SHP77 (cell line): Measurements from ENCODE around the gene GVQW3.
"Not testable (repeated sequence)": the region's sequence is repeated elsewhere in the genome, so short reads cannot be mapped to it uniquely, and the experiment has no call there.

ENCODE experiments used
- DNase-seq, 2 experiments: peaks; one replicate each; lab custom pipeline; 2025; lab: John Stamatoyannopoulos, UW

GVQW3 gene

GRCh38 chr11:76388408-76388807 is 7.3 kb downstream of the GVQW3 start:
- no peak for DNase-seq

- DNase-seq = peak; percentile 74 to 80
Measured at GRCh38 chr11:76391021-76391420, 9.9 kb downstream of the GVQW3 start.

DNA sequence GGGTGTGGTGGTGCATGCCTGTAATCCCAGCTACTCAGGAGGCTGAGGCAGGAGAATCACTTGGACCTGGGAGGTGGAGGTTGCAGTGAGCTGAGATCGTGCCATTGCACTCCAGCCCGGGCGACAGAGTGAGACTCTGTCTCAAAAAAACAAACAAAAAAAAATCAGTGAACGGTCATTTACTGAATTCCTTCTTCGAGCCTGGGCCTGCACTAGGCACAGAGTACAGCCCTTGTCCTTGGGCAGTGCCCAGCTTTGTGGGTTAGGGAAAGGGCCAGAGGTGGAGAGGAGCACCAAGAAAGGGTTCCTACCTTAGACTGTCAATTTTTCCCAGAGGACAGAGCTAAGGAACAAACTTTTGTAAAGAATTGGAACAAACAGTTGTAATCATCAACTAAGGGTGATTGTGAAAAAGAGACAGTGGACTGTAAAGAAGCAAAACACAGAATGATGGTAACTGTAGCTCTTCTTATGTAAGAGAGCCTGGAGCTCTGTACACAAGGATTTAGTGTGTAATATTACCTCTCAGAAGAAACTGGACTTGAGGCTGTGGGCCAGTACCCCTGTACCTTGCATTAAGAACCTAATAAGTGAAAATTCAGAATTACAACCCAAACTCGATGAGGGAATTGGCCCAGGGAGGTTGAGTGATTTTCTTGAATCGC is 10.8 kb downstream of the GVQW3 start:
- DNase-seq = no peak

GRCh38 chr11:76392870-76393269 is 11.7 kb downstream of the GVQW3 start:
- DNase-seq = no peak

- DNase-seq = no peak
Measured at GRCh38 chr11:76394411-76394810, 13.3 kb downstream of the GVQW3 start.

- no peak for DNase-seq
Measured at GRCh38 chr11:76395296-76395695, 14.2 kb downstream of the GVQW3 start.

- no peak for DNase-seq
Measured at GRCh38 chr11:76397383-76397782, 16.3 kb downstream of the GVQW3 start.

DNA sequence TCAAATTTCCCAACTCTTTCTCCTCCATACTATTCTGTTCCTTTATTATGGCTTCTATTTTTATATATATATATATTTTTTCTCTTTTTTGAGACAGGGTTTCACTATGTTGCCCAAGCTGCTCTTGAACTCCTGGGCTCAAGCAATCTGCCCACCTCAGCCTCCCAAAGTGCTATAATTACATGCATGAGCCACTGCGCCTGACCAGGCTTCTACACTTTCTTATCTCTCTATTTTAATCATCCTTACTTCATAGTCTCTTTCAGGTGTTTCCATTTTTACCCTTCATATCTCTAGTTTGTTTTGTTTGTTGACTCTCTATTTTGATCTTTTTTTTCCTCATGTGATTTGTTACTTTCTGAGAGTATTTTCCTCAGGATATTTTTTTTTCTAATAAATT is 19.8 kb downstream of the GVQW3 start:
- DNase-seq = no peak

GRCh38 chr11:76401484-76401883 is 20.4 kb downstream of the GVQW3 start:
- DNase-seq = not testable (repeated sequence)

DNA sequence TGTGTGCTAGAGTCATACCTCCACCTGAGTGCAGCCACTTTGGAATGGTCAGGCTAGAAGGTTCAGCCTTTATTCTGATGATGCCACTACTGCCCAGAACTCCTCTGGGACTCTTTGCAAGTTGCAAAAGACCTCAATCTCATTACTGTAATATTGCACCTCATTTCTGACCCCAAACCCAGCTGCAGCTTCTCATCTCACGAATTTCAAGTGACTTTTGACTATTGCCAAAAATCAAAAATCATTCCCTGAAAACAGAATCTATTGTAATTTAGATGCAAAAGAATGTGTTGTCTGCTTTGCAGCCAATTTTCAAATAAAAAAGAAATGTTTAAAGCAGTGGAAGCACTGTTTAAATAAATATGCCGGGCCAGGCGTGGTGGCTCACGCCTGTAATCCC is 25.2 kb downstream of the GVQW3 start:
- no peak for DNase-seq

GRCh38 chr11:76408171-76408965 is 27.2 kb downstream of the GVQW3 start:
- peak; percentile 54 to 60 for DNase-seq

DNA sequence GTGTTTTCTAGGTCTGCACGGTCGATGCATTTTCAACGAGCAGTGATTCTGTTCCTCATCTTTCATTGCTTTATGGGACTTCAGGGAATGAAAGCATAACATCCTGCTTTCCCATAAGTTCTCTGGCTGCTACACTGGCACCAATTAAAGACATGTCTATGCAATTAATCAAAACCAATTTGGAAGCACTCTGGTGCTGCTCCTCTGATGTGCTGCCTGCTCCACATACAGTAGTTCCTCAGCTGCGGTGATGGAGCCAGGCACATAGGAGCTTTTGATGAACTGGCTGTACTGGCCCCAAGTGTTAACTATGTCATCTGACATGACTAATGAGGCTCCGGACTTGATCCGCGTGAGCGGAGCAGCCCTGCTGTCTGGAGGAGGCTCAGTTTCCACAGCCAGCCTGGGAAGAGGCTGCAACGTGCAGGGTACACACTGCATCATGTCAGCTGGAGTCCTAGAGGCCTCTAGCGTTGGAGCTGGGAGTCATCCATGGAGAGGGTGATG is 29.8 kb downstream of the GVQW3 start:
- DNase-seq = peak; percentile 54 to 65

DNA sequence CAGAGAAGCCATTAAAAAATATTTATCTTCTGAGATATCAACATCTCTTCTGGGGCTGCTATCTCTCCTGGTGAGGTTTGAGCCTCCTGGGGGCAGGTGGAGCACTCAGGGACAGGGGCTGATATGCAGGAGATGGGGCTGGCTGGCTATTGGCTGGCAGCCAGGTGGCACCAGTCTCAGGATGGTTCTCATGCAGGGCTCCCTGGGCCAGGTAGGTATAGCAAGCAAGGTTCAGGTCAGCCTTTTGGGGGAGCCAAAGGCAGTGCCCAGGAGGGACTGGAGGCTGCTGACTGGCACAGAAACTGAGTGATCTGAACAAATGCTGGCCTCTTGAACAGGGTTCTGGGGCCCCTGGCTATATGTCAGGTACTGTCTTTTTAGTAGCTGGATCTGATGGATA is 34.0 kb downstream of the GVQW3 start:
- peak in 1 of 2 experiments; percentile 28 for DNase-seq

DNA sequence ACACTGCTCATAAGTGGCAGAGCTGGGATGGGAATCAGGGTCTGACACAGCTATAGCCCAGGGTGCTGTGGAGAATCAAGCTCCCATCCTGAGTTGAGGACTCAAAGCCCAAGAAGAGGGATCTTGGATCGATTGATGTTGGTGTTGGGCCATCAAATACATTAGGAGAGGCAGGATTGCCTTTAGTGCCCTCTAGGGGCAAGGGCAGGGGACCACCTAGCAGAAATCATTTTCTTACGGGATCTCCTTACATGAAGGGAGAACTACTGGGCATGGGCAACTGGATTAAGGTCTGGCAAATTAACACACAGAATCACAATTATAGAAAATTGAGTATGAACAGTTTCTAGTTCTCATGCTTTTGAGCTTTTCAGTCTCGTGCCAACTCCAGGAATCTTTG is 38.8 kb downstream of the GVQW3 start:
- DNase-seq = peak; percentile 17 to 40

- DNase-seq = no peak
Measured at GRCh38 chr11:76424379-76424778, 43.3 kb downstream of the GVQW3 start.

DNA sequence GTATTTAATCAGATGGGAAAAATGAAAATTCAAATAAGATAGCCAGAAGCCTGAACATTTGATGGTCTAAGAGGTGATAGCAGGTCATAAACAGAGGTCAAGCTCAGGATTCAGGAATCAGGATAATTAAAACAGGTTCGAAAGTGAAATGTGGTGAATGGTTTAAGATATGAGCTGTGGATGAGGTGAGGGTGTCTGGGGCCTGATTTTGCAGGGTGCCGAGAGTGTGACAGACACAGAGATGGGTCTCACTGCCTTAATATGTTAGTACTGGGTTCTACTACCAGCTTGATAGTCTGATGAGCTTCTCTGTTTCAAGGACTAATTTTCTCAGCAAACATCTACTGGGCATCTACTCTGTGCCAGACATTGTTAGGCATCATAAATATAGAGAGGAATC is 43.8 kb downstream of the GVQW3 start:
- no peak for DNase-seq

GRCh38 chr11:76426660-76427059 is 45.5 kb downstream of the GVQW3 start:
- no peak for DNase-seq

DNA sequence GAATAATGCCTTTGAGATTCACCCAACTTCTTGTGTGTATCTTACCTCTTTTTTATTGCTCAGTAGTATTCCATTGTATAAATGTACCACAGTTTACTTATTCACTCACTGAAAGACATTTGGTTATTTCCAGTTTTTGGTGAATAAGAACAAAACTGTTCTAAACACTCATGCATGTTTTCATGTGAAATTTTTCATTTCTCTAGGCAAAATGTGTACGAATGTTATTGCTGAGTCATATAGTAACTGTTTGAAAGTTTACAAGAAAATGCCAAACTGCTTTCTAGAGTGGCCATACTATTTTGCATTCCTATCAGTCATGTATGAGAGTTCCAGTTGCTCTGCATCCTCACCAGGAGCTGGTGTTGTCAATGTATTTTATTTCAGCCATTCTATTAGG is 54.9 kb downstream of the GVQW3 start:
- DNase-seq = no peak

DNA sequence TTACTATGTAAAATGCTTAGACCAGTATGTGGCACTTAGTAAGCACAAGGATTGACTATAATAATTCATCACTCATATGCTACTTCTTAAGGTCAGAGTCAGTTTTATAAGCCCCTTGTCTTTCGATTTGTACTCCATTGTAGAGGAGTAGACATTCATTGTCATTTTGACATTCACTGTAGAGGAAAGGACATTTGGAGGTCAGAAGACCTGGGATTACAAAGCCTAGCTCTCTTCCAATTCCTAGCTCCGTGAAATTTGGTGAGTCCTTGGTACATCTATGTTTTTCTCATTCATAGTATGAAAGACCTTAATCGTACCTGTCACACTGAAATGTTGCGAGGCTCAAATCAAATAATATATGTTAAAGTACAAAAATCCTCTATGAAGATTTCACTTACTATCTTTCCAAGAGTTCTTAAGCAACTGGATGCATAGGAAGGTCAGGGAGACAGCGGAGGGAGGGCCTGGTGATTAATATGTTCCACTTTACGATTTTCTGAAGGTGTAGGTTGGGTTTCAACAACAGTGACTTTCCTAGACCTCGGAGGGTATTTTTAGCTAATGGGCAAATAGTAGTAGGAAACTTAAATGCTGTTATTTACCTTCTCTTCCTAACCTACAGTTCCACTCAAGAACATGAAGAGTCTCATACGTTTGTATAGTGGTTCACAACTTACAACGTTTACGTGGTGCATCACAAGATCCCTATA is 62.3 kb downstream of the GVQW3 start:
- no peak for DNase-seq

GRCh38 chr11:76444065-76444383 is 62.9 kb downstream of the GVQW3 start:
- DNase-seq = no peak

GRCh38 chr11:76444384-76445120 is 63.4 kb downstream of the GVQW3 start, which contains the start of gene EMSY:
TSS of gene EMSY (plus strand) at chr11:76445018. CDS start at chr11:76446939, 1,921 bp downstream.
- DNase-seq = peak; percentile 99 to 100
